GM23338 (cell line): ENCODE results near the gene APP. TPM values are rescaled to one million over a fixed set of nuclear protein-coding genes. Genes with fewer than 3 reads are reported as not detected.

Experiments
- ATAC-seq: fragments of 200-7000 bp; cut with Tn5 transposase; 3 replicates; pipeline ENCODE4 v1.9.1; 2020
- DNase-seq: peaks from one replicate; pipeline ENCODE4 v3.0.0-alpha.2; 2015; ENCODE audit warnings: low spot score
- H2AFZ ChIP-seq: fragments of 200-600 bp; sonication (generic); 2 replicates; pipeline ENCODE4 v1.8.0; 2016; ENCODE audit warnings: antibody characterized with exemption, mild to moderate bottlenecking, moderate library complexity
- H3F3A ChIP-seq: fragments of 200-600 bp; sonication (generic); replicated peaks from 2 replicates; pipeline ENCODE4 v1.8.0; 2017; ENCODE audit warnings: antibody characterized with exemption, mixed run types, low read depth
- H3K27ac ChIP-seq: fragments of 200-600 bp; sonication (generic); 2 replicates; pipeline ENCODE4 v1.6.1; 2016; ENCODE audit warnings: low read depth
- H3K27me3 ChIP-seq: fragments of 200-600 bp; sonication (generic); 2 replicates; pipeline ENCODE4 v1.8.0; 2016; ENCODE audit warnings: mild to moderate bottlenecking, mixed run types, moderate library complexity; ENCODE audit not compliant: insufficient read depth
- H3K36me3 ChIP-seq: fragments of 200-600 bp; sonication (generic); 2 replicates; pipeline ENCODE4 v1.8.0; 2016; ENCODE audit warnings: mild to moderate bottlenecking; ENCODE audit not compliant: insufficient read depth
- H3K4me1 ChIP-seq: fragments of 200-600 bp; sonication (generic); 2 replicates; pipeline ENCODE4 v1.8.0; 2016; ENCODE audit warnings: mild to moderate bottlenecking, moderate library complexity; ENCODE audit not compliant: insufficient read depth
- H3K4me2 ChIP-seq: fragments of 200-600 bp; sonication (generic); 2 replicates; pipeline ENCODE4 v1.7.1; 2017; ENCODE audit warnings: mixed run types
- H3K4me3 ChIP-seq: fragments of 200-600 bp; sonication (generic); 2 replicates; pipeline ENCODE4 v1.6.1; 2016; ENCODE audit warnings: mixed run types
- H3K79me2 ChIP-seq: fragments of 200-600 bp; sonication (generic); replicated peaks from 2 replicates; pipeline ENCODE4 v1.8.0; 2017; ENCODE audit warnings: mild to moderate bottlenecking; ENCODE audit not compliant: insufficient read depth
- H3K9me2 ChIP-seq: fragments of 200-600 bp; sonication (generic); 2 replicates; pipeline ENCODE4 v1.8.0; 2017; ENCODE audit not compliant: insufficient read depth
- H4K20me1 ChIP-seq: fragments of 200-600 bp; sonication (generic); replicated peaks from 2 replicates; pipeline ENCODE4 v1.8.0; 2017; ENCODE audit warnings: mild to moderate bottlenecking; ENCODE audit not compliant: insufficient read depth
- H3K27ac Mint-ChIP-seq: 2 replicates; pipeline ENCODE4 v1.8.0; 2020; ENCODE audit warnings: inconsistent platforms, mild to moderate bottlenecking, moderate library complexity, mixed read lengths
- H3K27me3 Mint-ChIP-seq: 3 replicates; pipeline ENCODE4 v1.8.0; 2022; ENCODE audit warnings: low read depth, mild to moderate bottlenecking, moderate library complexity, mixed read lengths, inconsistent platforms; ENCODE audit not compliant: insufficient read depth, poor library complexity
- H3K36me3 Mint-ChIP-seq: 3 replicates; pipeline ENCODE4 v1.8.0; 2021; ENCODE audit warnings: low read depth, mild to moderate bottlenecking, inconsistent platforms, moderate library complexity, mixed read lengths
- H3K4me1 Mint-ChIP-seq: 3 replicates; pipeline ENCODE4 v1.8.0; 2020; ENCODE audit warnings: mild to moderate bottlenecking, inconsistent platforms, mixed read lengths
- H3K4me3 Mint-ChIP-seq: 3 replicates; pipeline ENCODE4 v1.8.0; 2021; ENCODE audit warnings: moderate library complexity, mild to moderate bottlenecking, inconsistent platforms, mixed read lengths
- H3K9me3 Mint-ChIP-seq: 3 replicates; pipeline ENCODE4 v1.8.0; 2020; ENCODE audit warnings: moderate library complexity, mild to moderate bottlenecking, inconsistent platforms, mixed read lengths
- CREB1 ChIP-seq: fragments of 250-450 bp; sonication (Bioruptor Pico); IDR thresholded peaks from 2 replicates; pipeline ENCODE4 v1.5.0; 2020; ENCODE audit warnings: low read depth, mild to moderate bottlenecking, moderate library complexity
- EZH2 ChIP-seq: fragments of 200-600 bp; sonication (generic); IDR thresholded peaks from one replicate; pipeline ENCODE4 v1.8.0; 2017; ENCODE audit warnings: antibody characterized with exemption, mild to moderate bottlenecking, low read depth; ENCODE audit not compliant: unreplicated experiment
- EZH2phosphoT487 ChIP-seq: fragments of 200-600 bp; sonication (generic); IDR thresholded peaks from one replicate; pipeline ENCODE4 v1.8.1; 2018; ENCODE audit warnings: antibody characterized with exemption; ENCODE audit not compliant: unreplicated experiment
- JUNB ChIP-seq: IDR thresholded peaks from one replicate; pipeline ENCODE4 v1.6.1; 2016; ENCODE audit warnings: antibody characterized with exemption; ENCODE audit not compliant: unreplicated experiment
- NANOG ChIP-seq: IDR thresholded peaks from 2 replicates; pipeline ENCODE4 v1.6.1; 2016; ENCODE audit warnings: antibody characterized with exemption, borderline replicate concordance
- POLR2AphosphoS5 ChIP-seq: IDR thresholded peaks from 2 replicates; pipeline ENCODE4 v1.6.1; 2016; ENCODE audit warnings: antibody characterized with exemption, low read depth
- REST ChIP-seq: IDR thresholded peaks from one replicate; pipeline ENCODE4 v1.6.1; 2018; ENCODE audit warnings: antibody characterized with exemption; ENCODE audit not compliant: unreplicated experiment
- STAT1 ChIP-seq: IDR thresholded peaks from one replicate; pipeline ENCODE4 v1.6.1; 2016; ENCODE audit warnings: antibody characterized with exemption; ENCODE audit not compliant: unreplicated experiment
- ZNF114 ChIP-seq: fragments of 250-450 bp; sonication (Bioruptor Pico); IDR thresholded peaks from 2 replicates; pipeline ENCODE4 v1.5.0; 2020; ENCODE audit warnings: mild to moderate bottlenecking, moderate library complexity
- ZNF331 ChIP-seq: fragments of 250-450 bp; sonication (Bioruptor Pico); IDR thresholded peaks from 2 replicates; pipeline ENCODE4 v1.5.0; 2020; ENCODE audit warnings: low read depth, mild to moderate bottlenecking, moderate library complexity
- polyA plus RNA-seq: library from polyadenylated mRNA; unstranded; fragments of >200 nt; fragmentation: Nextera tagmentation; extraction: Ambion mirVana; gene quantifications from 2 replicates; pipeline ENCODE4 v1.2.1, GENCODE V29; 2016
- total RNA-seq: library from RNA; depleted of rRNA; stranded (reverse); fragments of >200 nt; shearing (Covaris generic); gene quantifications from 2 replicates; pipeline ENCODE4 v1.2.3, GENCODE V29; 2014
- TF ChIP-seq, protein P1 (sequence below): fragments of 250-450 bp; sonication (Bioruptor Pico); IDR thresholded peaks from 2 replicates; pipeline ENCODE4 v1.5.0; 2020; ENCODE audit warnings: mild to moderate bottlenecking, moderate library complexity
- TF ChIP-seq, protein P2 (sequence below): IDR thresholded peaks from 2 replicates; pipeline ENCODE4 v1.6.1; 2016; ENCODE audit warnings: antibody characterized with exemption
- TF ChIP-seq, protein P3 (sequence below), 2 experiments: fragments of 200-600 bp in 1 of 2; sonication (generic) in 1 of 2; conservative IDR thresholded peaks; 2 replicates each; pipeline versions ENCODE4 v1.5.1 to v1.6.1; 2016 to 2017; ENCODE audit warnings: antibody characterized with exemption in 2 of 2, low read depth in 2 of 2, mild to moderate bottlenecking in 2 of 2, moderate library complexity in 1 of 2

Gene APP
- total and polyA plus RNA-seq, 2 experiments from 2014 or later: 69.4 to 444 TPM

DNA sequence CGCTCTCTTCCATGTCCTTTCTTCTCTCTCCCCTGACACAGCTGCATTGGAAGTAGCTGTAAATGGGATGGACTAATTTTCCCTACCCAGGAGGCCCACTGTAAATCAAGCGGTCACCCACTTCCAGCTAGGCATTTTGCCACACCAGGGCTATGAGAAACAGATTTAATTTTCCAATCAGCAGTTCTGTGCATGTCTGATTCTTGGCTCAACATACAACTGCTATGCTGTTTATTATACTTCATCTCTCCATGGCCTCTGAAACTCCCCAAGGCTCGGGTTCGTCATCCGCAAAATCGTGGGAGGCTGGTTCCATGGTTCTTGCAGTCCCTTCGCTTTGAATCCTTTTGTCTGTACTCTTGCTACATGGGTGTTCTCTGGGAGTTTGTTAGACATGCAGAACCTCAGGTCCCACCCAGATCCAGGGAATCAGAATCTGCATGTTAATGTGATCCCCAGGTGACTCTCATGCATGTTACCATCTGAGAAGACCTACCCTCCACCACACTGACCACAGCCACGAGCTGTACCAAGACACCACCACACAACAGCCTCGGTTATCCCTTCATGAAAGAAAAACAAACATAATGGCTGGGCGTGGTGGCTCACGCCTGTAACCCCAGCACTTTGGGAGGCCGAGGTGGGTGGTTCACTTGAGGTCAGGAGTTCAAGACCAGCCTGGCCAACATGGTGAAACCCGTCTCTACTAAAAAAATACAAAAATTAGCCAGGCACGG is 245.3 kb downstream of the APP start:
- no peaks in the 10 kb centered on the region for H3K9me2 ChIP-seq
- no peaks in the 10 kb centered on the region for H3K27me3 ChIP-seq
- no peaks in the 10 kb centered on the region for H3F3A ChIP-seq
- no peak for TF ChIP-seq NANOG
- no peak for TF ChIP-seq JUNB
- TF ChIP-seq REST: no peak
- TF ChIP-seq, protein P1, sequence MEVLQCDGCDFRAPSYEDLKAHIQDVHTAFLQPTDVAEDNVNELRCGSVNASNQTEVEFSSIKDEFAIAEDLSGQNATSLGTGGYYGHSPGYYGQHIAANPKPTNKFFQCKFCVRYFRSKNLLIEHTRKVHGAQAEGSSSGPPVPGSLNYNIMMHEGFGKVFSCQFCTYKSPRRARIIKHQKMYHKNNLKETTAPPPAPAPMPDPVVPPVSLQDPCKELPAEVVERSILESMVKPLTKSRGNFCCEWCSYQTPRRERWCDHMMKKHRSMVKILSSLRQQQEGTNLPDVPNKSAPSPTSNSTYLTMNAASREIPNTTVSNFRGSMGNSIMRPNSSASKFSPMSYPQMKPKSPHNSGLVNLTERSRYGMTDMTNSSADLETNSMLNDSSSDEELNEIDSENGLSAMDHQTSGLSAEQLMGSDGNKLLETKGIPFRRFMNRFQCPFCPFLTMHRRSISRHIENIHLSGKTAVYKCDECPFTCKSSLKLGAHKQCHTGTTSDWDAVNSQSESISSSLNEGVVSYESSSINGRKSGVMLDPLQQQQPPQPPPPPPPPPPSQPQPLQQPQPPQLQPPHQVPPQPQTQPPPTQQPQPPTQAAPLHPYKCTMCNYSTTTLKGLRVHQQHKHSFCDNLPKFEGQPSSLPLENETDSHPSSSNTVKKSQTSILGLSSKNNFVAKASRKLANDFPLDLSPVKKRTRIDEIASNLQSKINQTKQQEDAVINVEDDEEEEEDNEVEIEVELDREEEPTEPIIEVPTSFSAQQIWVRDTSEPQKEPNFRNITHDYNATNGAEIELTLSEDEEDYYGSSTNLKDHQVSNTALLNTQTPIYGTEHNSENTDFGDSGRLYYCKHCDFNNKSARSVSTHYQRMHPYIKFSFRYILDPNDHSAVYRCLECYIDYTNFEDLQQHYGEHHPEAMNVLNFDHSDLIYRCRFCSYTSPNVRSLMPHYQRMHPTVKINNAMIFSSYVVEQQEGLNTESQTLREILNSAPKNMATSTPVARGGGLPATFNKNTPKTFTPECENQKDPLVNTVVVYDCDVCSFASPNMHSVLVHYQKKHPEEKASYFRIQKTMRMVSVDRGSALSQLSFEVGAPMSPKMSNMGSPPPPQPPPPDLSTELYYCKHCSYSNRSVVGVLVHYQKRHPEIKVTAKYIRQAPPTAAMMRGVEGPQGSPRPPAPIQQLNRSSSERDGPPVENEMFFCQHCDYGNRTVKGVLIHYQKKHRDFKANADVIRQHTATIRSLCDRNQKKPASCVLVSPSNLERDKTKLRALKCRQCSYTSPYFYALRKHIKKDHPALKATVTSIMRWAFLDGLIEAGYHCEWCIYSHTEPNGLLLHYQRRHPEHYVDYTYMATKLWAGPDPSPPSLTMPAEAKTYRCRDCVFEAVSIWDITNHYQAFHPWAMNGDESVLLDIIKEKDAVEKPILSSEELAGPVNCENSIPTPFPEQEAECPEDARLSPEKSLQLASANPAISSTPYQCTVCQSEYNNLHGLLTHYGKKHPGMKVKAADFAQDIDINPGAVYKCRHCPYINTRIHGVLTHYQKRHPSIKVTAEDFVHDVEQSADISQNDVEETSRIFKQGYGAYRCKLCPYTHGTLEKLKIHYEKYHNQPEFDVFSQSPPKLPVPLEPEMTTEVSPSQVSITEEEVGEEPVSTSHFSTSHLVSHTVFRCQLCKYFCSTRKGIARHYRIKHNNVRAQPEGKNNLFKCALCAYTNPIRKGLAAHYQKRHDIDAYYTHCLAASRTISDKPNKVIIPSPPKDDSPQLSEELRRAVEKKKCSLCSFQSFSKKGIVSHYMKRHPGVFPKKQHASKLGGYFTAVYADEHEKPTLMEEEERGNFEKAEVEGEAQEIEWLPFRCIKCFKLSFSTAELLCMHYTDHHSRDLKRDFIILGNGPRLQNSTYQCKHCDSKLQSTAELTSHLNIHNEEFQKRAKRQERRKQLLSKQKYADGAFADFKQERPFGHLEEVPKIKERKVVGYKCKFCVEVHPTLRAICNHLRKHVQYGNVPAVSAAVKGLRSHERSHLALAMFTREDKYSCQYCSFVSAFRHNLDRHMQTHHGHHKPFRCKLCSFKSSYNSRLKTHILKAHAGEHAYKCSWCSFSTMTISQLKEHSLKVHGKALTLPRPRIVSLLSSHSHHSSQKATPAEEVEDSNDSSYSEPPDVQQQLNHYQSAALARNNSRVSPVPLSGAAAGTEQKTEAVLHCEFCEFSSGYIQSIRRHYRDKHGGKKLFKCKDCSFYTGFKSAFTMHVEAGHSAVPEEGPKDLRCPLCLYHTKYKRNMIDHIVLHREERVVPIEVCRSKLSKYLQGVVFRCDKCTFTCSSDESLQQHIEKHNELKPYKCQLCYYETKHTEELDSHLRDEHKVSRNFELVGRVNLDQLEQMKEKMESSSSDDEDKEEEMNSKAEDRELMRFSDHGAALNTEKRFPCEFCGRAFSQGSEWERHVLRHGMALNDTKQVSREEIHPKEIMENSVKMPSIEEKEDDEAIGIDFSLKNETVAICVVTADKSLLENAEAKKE (CRISPR knock-in tag): no peak
- TF ChIP-seq, protein P2, sequence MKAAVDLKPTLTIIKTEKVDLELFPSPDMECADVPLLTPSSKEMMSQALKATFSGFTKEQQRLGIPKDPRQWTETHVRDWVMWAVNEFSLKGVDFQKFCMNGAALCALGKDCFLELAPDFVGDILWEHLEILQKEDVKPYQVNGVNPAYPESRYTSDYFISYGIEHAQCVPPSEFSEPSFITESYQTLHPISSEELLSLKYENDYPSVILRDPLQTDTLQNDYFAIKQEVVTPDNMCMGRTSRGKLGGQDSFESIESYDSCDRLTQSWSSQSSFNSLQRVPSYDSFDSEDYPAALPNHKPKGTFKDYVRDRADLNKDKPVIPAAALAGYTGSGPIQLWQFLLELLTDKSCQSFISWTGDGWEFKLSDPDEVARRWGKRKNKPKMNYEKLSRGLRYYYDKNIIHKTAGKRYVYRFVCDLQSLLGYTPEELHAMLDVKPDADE: no peak
- TF ChIP-seq EZH2: no peak
- TF ChIP-seq ZNF114 (CRISPR knock-in tag): no peak
- TF ChIP-seq, protein P3, sequence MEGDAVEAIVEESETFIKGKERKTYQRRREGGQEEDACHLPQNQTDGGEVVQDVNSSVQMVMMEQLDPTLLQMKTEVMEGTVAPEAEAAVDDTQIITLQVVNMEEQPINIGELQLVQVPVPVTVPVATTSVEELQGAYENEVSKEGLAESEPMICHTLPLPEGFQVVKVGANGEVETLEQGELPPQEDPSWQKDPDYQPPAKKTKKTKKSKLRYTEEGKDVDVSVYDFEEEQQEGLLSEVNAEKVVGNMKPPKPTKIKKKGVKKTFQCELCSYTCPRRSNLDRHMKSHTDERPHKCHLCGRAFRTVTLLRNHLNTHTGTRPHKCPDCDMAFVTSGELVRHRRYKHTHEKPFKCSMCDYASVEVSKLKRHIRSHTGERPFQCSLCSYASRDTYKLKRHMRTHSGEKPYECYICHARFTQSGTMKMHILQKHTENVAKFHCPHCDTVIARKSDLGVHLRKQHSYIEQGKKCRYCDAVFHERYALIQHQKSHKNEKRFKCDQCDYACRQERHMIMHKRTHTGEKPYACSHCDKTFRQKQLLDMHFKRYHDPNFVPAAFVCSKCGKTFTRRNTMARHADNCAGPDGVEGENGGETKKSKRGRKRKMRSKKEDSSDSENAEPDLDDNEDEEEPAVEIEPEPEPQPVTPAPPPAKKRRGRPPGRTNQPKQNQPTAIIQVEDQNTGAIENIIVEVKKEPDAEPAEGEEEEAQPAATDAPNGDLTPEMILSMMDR (conservative IDR thresholded peaks at IDR 0.05; ENCODE audit: low read depth in 2 of 2): no peak
- TF ChIP-seq POLR2AphosphoS5: no peak
- no peak for TF ChIP-seq CREB1
- no peak for TF ChIP-seq STAT1
- no peak for TF ChIP-seq ZNF331
- no peak for TF ChIP-seq EZH2phosphoT487
- peaks cover 45% of the 10 kb centered on the region for H3K79me2 ChIP-seq
- H2AFZ ChIP-seq: no peak overlapping the region
- peak overlapping the region; percentile 14; the same call in 1 of the 2 replicates for H3K27ac Mint-ChIP-seq
- H3K9me3 Mint-ChIP-seq: no peaks in the 10 kb centered on the region; the same call in 1 of the 3 replicates
- H3K36me3 Mint-ChIP-seq: peaks cover 33% of the 10 kb centered on the region
- H3K4me1 Mint-ChIP-seq: peaks cover 2% of the 10 kb centered on the region; the same call in 2 of the 3 replicates
- no peaks in the 10 kb centered on the region; the same call in 1 of the 2 replicates for H4K20me1 ChIP-seq
- H3K27ac ChIP-seq: no peak overlapping the region
- no peak for ATAC-seq
- no peaks in the 10 kb centered on the region for H3K36me3 ChIP-seq
- H3K4me1 ChIP-seq: 0 out of 2 replicates have a peak, but pooled peaks cover under 1% of the 10 kb centered on the region
- no peak overlapping the region for H3K4me3 ChIP-seq
- no peak for DNase-seq
- no peak overlapping the region for H3K4me2 ChIP-seq
- no peak overlapping the region for H3K4me3 Mint-ChIP-seq
- peaks cover 6% of the 10 kb centered on the region for H3K27me3 Mint-ChIP-seq
